Urothelium cell line (cell line): Measurements from ENCODE around the gene BTNL2.

Experiments used
- DNase-seq: peaks from one replicate; pipeline ENCODE4 v3.0.0; 2011; ENCODE audit warnings: low spot score, mixed read lengths
- FAIRE-seq: peaks from 2 replicates; lab custom pipeline; 2011; peaks lifted over from hg19 to GRCh38; lab: Jason Lieb, UNC

BTNL2 gene

GRCh38 chr6:32416036-32416435 lies 9.1 kb upstream of the BTNL2 start:
- no peak for DNase-seq
- FAIRE-seq = no peak

- DNase-seq (peak; percentile 67), FAIRE-seq (no peak)
These were observed 8.6 kb upstream of the BTNL2 start for GRCh38 chr6:32415521-32416019.

GRCh38 chr6:32413427-32414047 lies 6.6 kb upstream of the BTNL2 start:
- FAIRE-seq (peak; percentile 48), DNase-seq (peak; percentile 83)

- no peak for FAIRE-seq
- DNase-seq = no peak
These were observed 4.8 kb upstream of the BTNL2 start for GRCh38 chr6:32411566-32412327.

- FAIRE-seq (no peak), DNase-seq (no peak)
These were observed 3.9 kb upstream of the BTNL2 start for GRCh38 chr6:32410906-32411305.

GRCh38 chr6:32406197-32406596 lies 784 bp downstream of the BTNL2 start:
- FAIRE-seq = no peak
- no peak for DNase-seq

- no peak for FAIRE-seq
- DNase-seq = no peak
These were observed 1.3 kb downstream of the BTNL2 start for GRCh38 chr6:32405656-32406055.

GRCh38 chr6:32402812-32403211 lies 4.2 kb downstream of the BTNL2 start:
- FAIRE-seq = no peak
- no peak for DNase-seq

GRCh38 chr6:32401284-32401963 lies 5.6 kb downstream of the BTNL2 start:
- FAIRE-seq = no peak
- no peak for DNase-seq

GRCh38 chr6:32397252-32397920 lies 9.6 kb downstream of the BTNL2 start:
- no peak for FAIRE-seq
- no peak for DNase-seq

GRCh38 chr6:32396028-32396427 lies 11.0 kb downstream of the BTNL2 start:
- DNase-seq = no peak
- FAIRE-seq = no peak

- FAIRE-seq = no peak
- DNase-seq = no peak
These were observed 13.1 kb downstream of the BTNL2 start for GRCh38 chr6:32393665-32394420.

GRCh38 chr6:32391505-32391904 lies 15.5 kb downstream of the BTNL2 start:
- DNase-seq (no peak), FAIRE-seq (no peak)

GRCh38 chr6:32387589-32388340 lies 19.2 kb downstream of the BTNL2 start:
- DNase-seq (no peak), FAIRE-seq (no peak)

GRCh38 chr6:32386040-32386439 lies 20.9 kb downstream of the BTNL2 start:
- no peak for DNase-seq
- FAIRE-seq = no peak

- FAIRE-seq (no peak), DNase-seq (no peak)
These were observed 24.1 kb downstream of the BTNL2 start for GRCh38 chr6:32382757-32383420.

- no peak for DNase-seq
- FAIRE-seq = no peak
These were observed 27.4 kb downstream of the BTNL2 start for GRCh38 chr6:32379545-32379944.

- FAIRE-seq = no peak
- no peak for DNase-seq
These were observed 31.0 kb downstream of the BTNL2 start for GRCh38 chr6:32375739-32376529.
